ENCODE results near the gene TGFBRAP1. TPM values are rescaled to one million over a fixed set of nuclear protein-coding genes. Genes with fewer than 3 reads are reported as not detected.

TGFBRAP1 gene
- total and polyA plus RNA-seq, 9 donors, result 7.2 to 19.1 (median 16.4) TPM

DNA sequence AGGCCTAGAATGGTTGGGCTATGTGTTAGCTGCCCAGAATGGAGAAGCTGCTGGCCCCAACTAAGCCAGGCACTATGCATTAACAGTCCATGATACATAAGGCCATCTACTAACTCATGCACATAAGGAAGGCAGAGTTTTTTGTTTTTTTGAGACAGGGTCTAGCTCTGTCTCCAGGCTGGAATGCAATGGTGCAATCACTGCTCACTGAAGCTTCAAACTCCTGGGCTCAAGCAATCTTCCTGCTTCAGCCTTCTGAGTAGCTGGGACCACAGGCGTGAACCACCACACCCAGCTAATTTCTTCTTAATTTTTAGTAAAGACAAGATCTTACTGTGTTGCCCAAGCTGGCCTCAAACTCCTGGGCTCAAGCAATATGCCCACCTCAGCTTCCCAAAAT lies 50.4 kb downstream of the TGFBRAP1 start:
- H3K36me3 ChIP-seq, result no peaks in the 10 kb centered on the region
- intact Hi-C loops (cut with DNase I), result no loop called here
- no peak overlapping the region for H3K27ac ChIP-seq
- TF ChIP-seq POLR2A (IDR thresholded peaks at IDR 0.05) (no peak), EP300 (IDR thresholded peaks at IDR 0.05) (no peak)
- TF ChIP-seq, protein P1, sequence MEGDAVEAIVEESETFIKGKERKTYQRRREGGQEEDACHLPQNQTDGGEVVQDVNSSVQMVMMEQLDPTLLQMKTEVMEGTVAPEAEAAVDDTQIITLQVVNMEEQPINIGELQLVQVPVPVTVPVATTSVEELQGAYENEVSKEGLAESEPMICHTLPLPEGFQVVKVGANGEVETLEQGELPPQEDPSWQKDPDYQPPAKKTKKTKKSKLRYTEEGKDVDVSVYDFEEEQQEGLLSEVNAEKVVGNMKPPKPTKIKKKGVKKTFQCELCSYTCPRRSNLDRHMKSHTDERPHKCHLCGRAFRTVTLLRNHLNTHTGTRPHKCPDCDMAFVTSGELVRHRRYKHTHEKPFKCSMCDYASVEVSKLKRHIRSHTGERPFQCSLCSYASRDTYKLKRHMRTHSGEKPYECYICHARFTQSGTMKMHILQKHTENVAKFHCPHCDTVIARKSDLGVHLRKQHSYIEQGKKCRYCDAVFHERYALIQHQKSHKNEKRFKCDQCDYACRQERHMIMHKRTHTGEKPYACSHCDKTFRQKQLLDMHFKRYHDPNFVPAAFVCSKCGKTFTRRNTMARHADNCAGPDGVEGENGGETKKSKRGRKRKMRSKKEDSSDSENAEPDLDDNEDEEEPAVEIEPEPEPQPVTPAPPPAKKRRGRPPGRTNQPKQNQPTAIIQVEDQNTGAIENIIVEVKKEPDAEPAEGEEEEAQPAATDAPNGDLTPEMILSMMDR (IDR thresholded peaks at IDR 0.05), result no peak
- no peak overlapping the region for H3K4me3 ChIP-seq
- no peak for DNase-seq
- H3K9me3 ChIP-seq, result no peaks in the 10 kb centered on the region
- no peaks in the 10 kb centered on the region for H3K4me1 ChIP-seq (ENCODE audit: insufficient read depth)
- H3K27me3 ChIP-seq, result no peaks in the 10 kb centered on the region
- WGBS, 3 donors, result 94 to 100% (median 94%) methylated on average over 1 of the region's 1 CpG

DNA sequence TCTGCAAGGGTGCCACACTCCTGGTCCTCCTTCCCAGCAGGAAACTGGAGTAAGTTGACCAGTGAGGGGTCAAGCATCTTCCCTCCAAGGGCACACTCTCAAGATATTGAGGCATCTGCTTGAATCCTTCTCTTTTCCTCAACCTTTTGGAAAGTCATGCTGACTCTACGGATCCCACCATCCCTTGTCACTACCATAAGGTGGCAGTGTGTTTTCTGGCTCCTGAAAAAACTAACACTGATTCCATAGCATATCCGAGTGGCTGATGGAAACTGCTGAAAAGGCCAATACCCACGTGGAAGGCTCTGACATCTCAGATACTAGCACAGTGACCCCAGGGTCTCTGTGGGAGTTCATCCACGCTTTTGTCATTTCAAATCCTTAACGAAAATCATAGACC lies 50.9 kb downstream of the TGFBRAP1 start:
- WGBS, 3 donors, result 53 to 69% (median 65%) methylated on average over 5 of the region's 5 CpGs
- intact Hi-C loops (cut with DNase I), result no loop called here
- no peak for DNase-seq
- TF ChIP-seq EP300 (IDR thresholded peaks at IDR 0.05) (no peak), POLR2A (IDR thresholded peaks at IDR 0.05) (no peak)
- TF ChIP-seq, protein P1 (IDR thresholded peaks at IDR 0.05), result no peak
- Histone ChIP-seq H3K4me3 (no peak overlapping the region), H3K4me1 (ENCODE audit: insufficient read depth) (no peaks in the 10 kb centered on the region), H3K27me3 (no peaks in the 10 kb centered on the region), H3K27ac (no peak overlapping the region), H3K36me3 (no peaks in the 10 kb centered on the region), H3K9me3 (no peaks in the 10 kb centered on the region)

DNA sequence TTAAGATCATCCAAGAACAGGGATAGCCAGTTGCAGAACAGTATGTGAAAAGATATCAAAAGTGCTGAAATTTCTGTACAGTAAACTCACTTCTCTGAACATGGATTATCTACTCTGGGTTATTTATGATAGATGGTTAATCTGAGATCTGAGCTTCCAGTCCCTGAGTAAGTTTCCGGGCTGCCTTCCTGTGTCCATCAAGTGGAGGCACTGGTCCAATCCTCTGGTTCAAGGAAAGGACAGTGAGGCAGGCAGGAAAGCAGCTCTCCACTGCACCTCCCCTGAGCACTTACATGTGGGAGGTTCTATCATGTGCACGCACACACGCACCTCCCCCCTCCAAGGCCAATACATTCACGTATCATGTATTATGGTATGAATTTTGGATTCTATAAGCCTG lies 55.5 kb downstream of the TGFBRAP1 start:
- Histone ChIP-seq H3K27me3 (no peaks in the 10 kb centered on the region), H3K36me3 (no peaks in the 10 kb centered on the region), H3K4me1 (ENCODE audit: insufficient read depth) (no peaks in the 10 kb centered on the region), H3K9me3 (no peaks in the 10 kb centered on the region), H3K27ac (no peak overlapping the region), H3K4me3 (no peak overlapping the region)
- 16 to 20% (median 18%) methylated on average over 4 of the region's 4 CpGs for WGBS, 3 donors
- intact Hi-C loops (cut with DNase I), result no loop called here
- TF ChIP-seq EP300 (IDR thresholded peaks at IDR 0.05) (no peak), POLR2A (IDR thresholded peaks at IDR 0.05) (no peak)
- TF ChIP-seq, protein P1 (IDR thresholded peaks at IDR 0.05), result no peak
- peak in 1 of 5 donors; percentile 26 for DNase-seq

DNA sequence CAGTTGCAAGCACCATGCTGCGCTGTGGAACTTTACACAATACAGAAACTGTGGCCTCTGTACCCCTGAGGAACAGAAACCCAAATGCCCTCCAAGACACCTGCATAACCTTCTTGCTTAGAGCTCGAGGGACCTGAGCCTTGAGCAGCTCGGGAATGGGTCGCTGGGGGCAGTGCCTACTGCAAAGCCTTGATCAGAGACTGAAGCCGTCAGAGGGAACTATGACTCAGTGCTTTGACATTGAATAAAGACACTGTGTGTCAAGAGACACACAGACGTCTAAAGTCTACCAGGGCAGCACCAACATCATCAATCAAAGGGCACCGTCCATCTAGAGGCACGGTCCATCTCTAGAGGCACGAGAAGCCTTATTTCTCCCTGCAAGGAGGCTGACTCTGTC lies 57.4 kb downstream of the TGFBRAP1 start:
- H3K27ac ChIP-seq, result no peak overlapping the region
- H3K9me3 ChIP-seq, result no peaks in the 10 kb centered on the region
- 72 to 76% (median 73%) methylated on average over 9 of the region's 9 CpGs for WGBS, 3 donors
- intact Hi-C loops (cut with DNase I), result no loop called here
- TF ChIP-seq, protein P1 (IDR thresholded peaks at IDR 0.05), result no peak
- no peak for TF ChIP-seq POLR2A (IDR thresholded peaks at IDR 0.05)
- no peak for TF ChIP-seq EP300 (IDR thresholded peaks at IDR 0.05)
- no peaks in the 10 kb centered on the region for H3K4me1 ChIP-seq (ENCODE audit: insufficient read depth)
- H3K27me3 ChIP-seq, result no peaks in the 10 kb centered on the region
- no peak for DNase-seq
- H3K36me3 ChIP-seq, result no peaks in the 10 kb centered on the region
- no peak overlapping the region for H3K4me3 ChIP-seq
